Colonic mucosa (tissue), 4 donors: ENCODE data around the gene TTLL10. TPM values are rescaled to one million over a fixed set of nuclear protein-coding genes. Genes with fewer than 3 reads are reported as not detected.

ENCODE experiments used
- DNase-seq: peaks from one replicate; pipeline ENCODE4 v3.0.0-alpha.2; 2020
- H3K27ac ChIP-seq: fragments of 200-600 bp; one replicate; pipeline ENCODE4 v1.8.0; 2021
- H3K27me3 ChIP-seq: fragments of 200-600 bp; one replicate; pipeline ENCODE4 v1.8.0; 2021
- H3K36me3 ChIP-seq: fragments of 200-600 bp; one replicate; pipeline ENCODE4 v1.8.0; 2021
- H3K4me1 ChIP-seq: fragments of 200-600 bp; one replicate; pipeline ENCODE4 v1.8.0; 2021; ENCODE audit warnings: mild to moderate bottlenecking
- H3K4me3 ChIP-seq: fragments of 200-600 bp; one replicate; pipeline ENCODE4 v1.8.0; 2021
- H3K9ac ChIP-seq, 2 donors: one replicate each; pipeline ENCODE4 v1.7.0; 2013; ENCODE audit warnings: control low read depth in 2 of 2, low read depth in 2 of 2, low read length in 2 of 2
- H3K9me3 ChIP-seq: fragments of 200-600 bp; one replicate; pipeline ENCODE4 v1.8.0; 2021
- CTCF ChIP-seq: fragments of 200-600 bp; IDR thresholded peaks from one replicate; pipeline ENCODE4 v1.8.0; 2022; ENCODE audit warnings: antibody characterized with exemption, mild to moderate bottlenecking
- intact Hi-C: fragments of 100-400 bp; cut with DNase I; formaldehyde crosslinking; loops from one replicate; pipeline ENCODE4 v1.14.1; 2022
- total RNA-seq, 2 donors: library from RNA; stranded (reverse); fragmentation: NEBNext Ultra II Directional in 1 of 2; extraction: Animal tissue kit (Norgen Biotek cat#: 25700) in 1 of 2; gene quantifications; one replicate each; pipeline ENCODE4 v1.2.1, GENCODE V29; 2021
- donor health status: healthy.
- donor health status: DM: no; HTN: no; CAD: no.
- donor health status: DM: no; HTN: no; CAD: no.

Gene TTLL10
- total RNA-seq, 2 donors from 2014 or later: 0.64 to 2.3 TPM

- intact Hi-C loops: no loop called here
- Histone ChIP-seq H3K4me1 (peaks cover 8% of the 10 kb centered on the region), H3K36me3 (no peaks in the 10 kb centered on the region), H3K9me3 (no peaks in the 10 kb centered on the region), H3K9ac (no peak overlapping the region), H3K4me3 (no peak overlapping the region), H3K27ac (no peak overlapping the region), H3K27me3 (peaks cover 31% of the 10 kb centered on the region)
- DNase-seq: no peak
- no peak for TF ChIP-seq CTCF
Observed at GRCh38 chr1:1237874-1238701, 64.4 kb downstream of the TTLL10 start.

- intact Hi-C loops: no loop called here
- no peak for TF ChIP-seq CTCF
- no peaks in the 10 kb centered on the region for H3K9me3 ChIP-seq
- no peak for DNase-seq
- H3K36me3 ChIP-seq: no peaks in the 10 kb centered on the region
- no peak overlapping the region for H3K4me3 ChIP-seq
- peaks cover 31% of the 10 kb centered on the region for H3K27me3 ChIP-seq
- no peak overlapping the region for H3K27ac ChIP-seq
- H3K9ac ChIP-seq: no peak overlapping the region
- peaks cover 8% of the 10 kb centered on the region for H3K4me1 ChIP-seq
Observed at GRCh38 chr1:1238702-1239178, 65.1 kb downstream of the TTLL10 start.

- TF ChIP-seq CTCF: no peak
- no peak overlapping the region for H3K4me3 ChIP-seq
- DNase-seq: no peak
- peaks cover 31% of the 10 kb centered on the region for H3K27me3 ChIP-seq
- no peak overlapping the region for H3K27ac ChIP-seq
- peaks cover 8% of the 10 kb centered on the region for H3K4me1 ChIP-seq
- intact Hi-C loops: no loop called here
- no peak overlapping the region for H3K9ac ChIP-seq
- H3K9me3 ChIP-seq: no peaks in the 10 kb centered on the region
- no peaks in the 10 kb centered on the region for H3K36me3 ChIP-seq
Observed at GRCh38 chr1:1239227-1239613, 65.5 kb downstream of the TTLL10 start.

GRCh38 chr1:1239614-1240347, 66.1 kb downstream of the TTLL10 start:
- no peaks in the 10 kb centered on the region for H3K36me3 ChIP-seq
- no peak for DNase-seq
- H3K9ac ChIP-seq: no peak overlapping the region
- H3K4me3 ChIP-seq: no peak overlapping the region
- no peak overlapping the region for H3K27ac ChIP-seq
- TF ChIP-seq CTCF: no peak
- peaks cover 31% of the 10 kb centered on the region for H3K27me3 ChIP-seq
- intact Hi-C loops: no loop called here
- H3K4me1 ChIP-seq: peaks cover 8% of the 10 kb centered on the region
- H3K9me3 ChIP-seq: no peaks in the 10 kb centered on the region

- TF ChIP-seq CTCF: no peak
- Histone ChIP-seq H3K36me3 (no peaks in the 10 kb centered on the region), H3K9me3 (no peaks in the 10 kb centered on the region), H3K4me3 (no peak overlapping the region), H3K9ac (no peak overlapping the region), H3K27me3 (peaks cover 32% of the 10 kb centered on the region), H3K27ac (no peak overlapping the region), H3K4me1 (peaks cover 8% of the 10 kb centered on the region)
- no peak for DNase-seq
- intact Hi-C loops: no loop called here
Observed at GRCh38 chr1:1240348-1240732, 66.7 kb downstream of the TTLL10 start.
